ENCODE results near the gene HMGB1.
A peak's percentile ranks its signal among the peaks of the same experiment; 100 is the strongest.

Gene HMGB1

GRCh38 chr13:30465593-30466357 is at the start of gene HMGB1:
Gene HMGB1, minus strand, starts transcription at chr13:30465936. Its CDS starts 2,256 bp downstream, at chr13:30463680.
- peak; percentile 93 to 97 (median 96) for DNase-seq

- no peak for DNase-seq
These were observed 45.2 kb upstream of the HMGB1 start for GRCh38 chr13:30510811-30511371.

GRCh38 chr13:30510091-30510490 is 44.4 kb upstream of the HMGB1 start:
- DNase-seq, result no peak

- no peak for DNase-seq
These were observed 43.7 kb upstream of the HMGB1 start for GRCh38 chr13:30509254-30510050.

GRCh38 chr13:30504081-30504480 is 38.3 kb upstream of the HMGB1 start:
- DNase-seq, result no peak

- DNase-seq, result no peak
These were observed 36.5 kb upstream of the HMGB1 start for GRCh38 chr13:30502237-30502636.

GRCh38 chr13:30499338-30499737 is 33.6 kb upstream of the HMGB1 start:
- no peak for DNase-seq

GRCh38 chr13:30496147-30496546 is 30.4 kb upstream of the HMGB1 start:
- no peak for DNase-seq

GRCh38 chr13:30495746-30496145 is 30.0 kb upstream of the HMGB1 start:
- DNase-seq, result no peak

- no peak for DNase-seq
These were observed 28.1 kb upstream of the HMGB1 start for GRCh38 chr13:30493658-30494381.

- no peak for DNase-seq
These were observed 21.3 kb upstream of the HMGB1 start for GRCh38 chr13:30487075-30487470.

GRCh38 chr13:30486230-30487074 is 20.7 kb upstream of the HMGB1 start:
- DNase-seq, result no peak

- no peak for DNase-seq
These were observed 15.6 kb upstream of the HMGB1 start for GRCh38 chr13:30481241-30481760.

- no peak for DNase-seq
These were observed 14.7 kb upstream of the HMGB1 start for GRCh38 chr13:30480292-30480950.

- DNase-seq, result no peak
These were observed 14.1 kb upstream of the HMGB1 start for GRCh38 chr13:30479883-30480219.

GRCh38 chr13:30479154-30479882 is 13.6 kb upstream of the HMGB1 start:
- no peak for DNase-seq

- no peak for DNase-seq
These were observed 11.8 kb upstream of the HMGB1 start for GRCh38 chr13:30477346-30478195.

- DNase-seq, result no peak
These were observed 7.9 kb upstream of the HMGB1 start for GRCh38 chr13:30473675-30474074.

- no peak for DNase-seq
These were observed 1.1 kb upstream of the HMGB1 start for GRCh38 chr13:30466841-30467252.

- DNase-seq, result no peak
These were observed 600 bp upstream of the HMGB1 start for GRCh38 chr13:30466358-30466714.
